NCI-H1048 (cell line): ENCODE measurements around the gene DNAJC15.
A peak's percentile ranks its signal among the peaks of the same experiment; 100 is the strongest.

Experiments
- DNase-seq: peaks from one replicate; lab custom pipeline; 2025; lab: John Stamatoyannopoulos, UW

Gene DNAJC15

DNA sequence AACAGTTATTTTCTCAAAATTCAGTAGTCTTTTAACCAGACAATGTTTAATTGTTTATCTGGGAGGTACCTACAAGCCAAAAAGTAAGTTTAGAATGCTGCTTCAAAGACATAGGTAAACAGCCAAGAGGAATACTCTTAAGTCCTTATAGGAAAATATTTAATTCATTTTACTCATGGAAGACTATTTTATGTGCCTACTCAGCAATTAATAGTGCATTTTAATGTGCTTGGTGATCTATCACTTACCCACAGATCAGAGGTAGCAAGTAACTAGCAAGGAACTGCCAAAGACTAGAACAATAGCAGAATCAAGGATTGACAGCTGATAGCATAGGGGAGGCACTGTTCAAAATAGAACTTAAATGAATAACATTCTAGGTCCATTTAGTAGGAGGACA, 60.4 kb downstream of the DNAJC15 start:
- DNase-seq, result no peak

DNA sequence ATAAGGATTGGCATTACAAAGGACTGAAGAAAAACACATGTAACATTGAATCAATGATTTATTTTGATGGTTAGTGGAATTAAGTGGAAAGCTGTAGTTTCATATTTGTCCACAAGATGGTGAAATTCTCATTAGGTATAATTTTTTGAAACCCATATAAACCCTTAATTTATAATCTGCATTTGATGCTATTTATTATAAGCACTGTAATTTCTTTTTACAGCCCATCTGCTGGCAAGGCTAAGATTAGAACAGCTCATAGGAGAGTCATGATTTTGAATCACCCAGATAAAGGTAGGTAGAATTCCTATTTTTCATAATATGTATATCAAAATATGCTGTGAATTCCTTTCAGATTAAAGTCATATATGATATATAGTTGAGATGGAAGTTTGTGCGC, 62.2 kb downstream of the DNAJC15 start:
- no peak for DNase-seq

DNA sequence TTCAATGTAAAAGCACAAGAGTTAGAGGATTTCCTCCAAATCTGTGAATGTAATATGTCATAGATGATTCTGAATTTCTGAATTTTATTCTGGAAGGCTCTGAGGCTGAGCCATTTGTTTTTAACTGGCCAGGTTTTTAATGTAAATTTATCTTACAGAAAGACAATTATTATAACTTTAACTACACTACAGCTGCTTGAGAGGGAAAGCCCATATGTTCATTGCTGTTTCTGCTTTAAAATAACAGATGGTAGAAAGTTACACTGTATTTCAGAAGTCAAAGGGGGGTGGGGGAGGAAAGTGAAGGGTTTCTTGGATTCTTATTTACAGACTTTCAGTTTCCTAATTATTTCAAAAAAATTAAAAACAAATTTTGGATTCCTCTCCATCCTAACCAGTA, 62.8 kb downstream of the DNAJC15 start:
- no peak for DNase-seq

DNA sequence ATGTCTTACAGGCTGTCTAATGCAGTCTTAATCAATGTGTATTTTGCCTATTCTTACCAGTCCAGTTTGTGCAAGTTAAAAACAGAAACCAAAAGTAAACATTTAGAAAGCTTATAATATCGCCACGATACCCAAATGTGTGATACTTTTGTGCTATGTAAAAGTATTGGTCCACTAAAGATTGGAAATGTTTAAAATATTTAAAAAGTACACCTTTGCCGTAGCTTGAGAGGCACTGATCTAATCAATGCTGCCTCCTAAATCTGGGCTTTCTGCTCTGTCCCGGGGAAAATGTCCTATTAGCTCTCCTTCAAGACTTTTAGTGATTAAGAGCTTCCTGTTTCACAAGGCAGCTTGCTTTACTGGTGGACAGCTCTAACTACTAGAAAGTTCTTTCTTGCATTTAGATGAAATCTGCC, 64.7 kb downstream of the DNAJC15 start:
- DNase-seq, result no peak

DNA sequence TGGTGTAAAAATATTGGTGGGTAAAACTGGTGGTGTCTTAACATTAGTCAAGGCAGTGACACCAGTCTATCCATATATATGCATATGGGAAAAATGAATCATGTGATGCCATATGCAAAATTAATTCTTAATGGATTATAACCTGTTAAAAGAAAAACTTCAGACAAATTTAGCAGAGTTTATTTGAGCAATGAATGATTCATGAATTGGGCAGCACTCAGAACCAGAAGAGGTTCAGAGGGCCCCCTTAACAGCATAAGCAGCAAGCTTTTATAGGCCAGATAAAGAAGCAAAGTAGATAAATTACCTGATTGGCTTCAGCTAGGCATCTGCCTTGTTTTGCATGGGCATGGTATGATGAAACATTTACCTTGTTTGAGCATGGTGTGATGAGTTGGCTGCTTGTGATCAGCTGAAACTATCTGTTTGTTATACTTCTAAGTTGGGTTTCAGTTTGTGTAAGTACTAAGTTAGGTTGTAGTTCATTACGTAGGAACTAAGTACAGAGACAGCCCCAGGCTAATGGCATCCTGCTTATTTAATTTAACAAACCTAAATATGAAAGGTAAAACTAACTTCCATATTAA, 66.6 kb downstream of the DNAJC15 start:
- DNase-seq, result no peak

DNA sequence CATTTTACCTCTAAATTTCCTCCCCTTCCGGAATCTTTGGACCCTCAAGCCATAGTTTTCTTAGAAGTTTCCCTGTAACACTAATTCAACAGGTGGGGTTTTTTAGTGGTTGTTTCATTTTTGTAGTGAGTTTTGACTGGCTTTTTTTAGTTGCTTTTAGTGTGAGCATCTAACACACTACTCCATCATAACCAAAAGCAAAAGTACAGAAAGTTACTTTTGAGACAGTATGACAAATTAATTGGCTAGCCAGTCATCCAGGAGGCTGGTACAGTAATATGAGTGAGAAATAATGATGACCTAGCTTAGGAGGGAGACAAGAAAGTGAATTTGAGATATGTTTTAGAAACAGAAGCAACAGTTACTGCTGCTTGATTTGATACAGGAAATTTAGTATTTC, 71.5 kb downstream of the DNAJC15 start:
- DNase-seq, result no peak

DNA sequence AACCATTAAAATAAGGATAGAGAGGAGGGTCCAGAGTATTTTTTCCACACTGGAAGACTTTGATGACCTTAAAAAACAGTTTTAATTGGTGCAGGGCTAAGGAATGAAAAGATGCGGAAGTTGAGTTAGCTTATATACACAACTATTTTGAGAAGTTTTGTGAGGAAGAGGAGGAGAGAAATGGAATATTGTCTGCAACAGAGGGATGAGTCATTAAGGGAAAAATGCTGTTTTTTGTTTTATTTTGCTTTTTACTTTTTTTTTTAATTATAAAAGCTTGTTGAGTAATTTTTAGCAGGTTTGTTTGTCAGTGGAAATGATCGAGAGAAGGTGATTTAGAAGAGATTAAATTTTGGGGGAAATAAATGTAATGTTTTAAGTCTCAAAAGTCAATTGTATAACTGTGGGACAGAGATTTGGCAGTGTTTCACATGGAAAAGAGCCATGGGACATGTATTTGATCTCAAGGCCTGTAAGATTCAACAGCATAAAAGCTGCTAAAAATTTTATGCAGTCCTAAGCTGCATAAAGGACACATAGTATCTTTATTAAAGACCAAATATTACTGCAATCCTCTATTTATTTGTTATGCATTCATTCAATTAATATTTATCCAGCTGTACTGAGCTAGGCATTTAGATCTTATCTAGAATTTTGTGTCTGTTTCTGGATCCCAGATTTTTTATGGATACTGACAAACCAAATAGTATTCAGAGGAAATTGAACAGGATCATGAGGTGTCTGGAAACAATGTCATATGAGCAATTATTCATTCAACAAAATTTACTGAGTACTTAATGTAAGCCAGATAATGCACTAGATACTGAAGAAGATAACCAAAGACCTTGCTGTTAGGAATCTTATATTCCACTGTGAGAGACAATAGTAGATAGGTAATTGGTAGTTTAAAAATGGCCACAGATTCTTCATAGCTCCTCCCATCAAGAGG, 72.7 kb downstream of the DNAJC15 start:
- no peak for DNase-seq

DNA sequence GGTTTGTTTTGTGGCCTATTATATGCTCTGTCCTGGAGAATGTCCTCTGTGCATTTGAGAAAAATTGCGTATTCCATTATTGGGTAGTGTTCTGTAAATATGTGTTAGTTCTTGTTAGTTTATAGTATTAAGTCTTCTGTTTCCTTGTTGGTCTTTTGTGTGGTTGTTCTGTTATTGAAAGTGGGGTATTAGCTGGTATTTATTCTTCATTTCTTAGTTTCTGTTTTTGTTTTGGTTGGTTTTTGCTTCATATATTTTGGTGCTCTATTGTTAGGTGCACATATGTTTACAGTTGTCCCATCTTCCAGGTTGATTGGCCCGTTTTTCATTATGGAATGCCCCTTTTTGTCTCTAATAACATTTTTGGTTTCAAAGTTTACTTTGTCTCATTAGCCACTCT, 77.3 kb downstream of the DNAJC15 start:
- DNase-seq, result no peak

DNA sequence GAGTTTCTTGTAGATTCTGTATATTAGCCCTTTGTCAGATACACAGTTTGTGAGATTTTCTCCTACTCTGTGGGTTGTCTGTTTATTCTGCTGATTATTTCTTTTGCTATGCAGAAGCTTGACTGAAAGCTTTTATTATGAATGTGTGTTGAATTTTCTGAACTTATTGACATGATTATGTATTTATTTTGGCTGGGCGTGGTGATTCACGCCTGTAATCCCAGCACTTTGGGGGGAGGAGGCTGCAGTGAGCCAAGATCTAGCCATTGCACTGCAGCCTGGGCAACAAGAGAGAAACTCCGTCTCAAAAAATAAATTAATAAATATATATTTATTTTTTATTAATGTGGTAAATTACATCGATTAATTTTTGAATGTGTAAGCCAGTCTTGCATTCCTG, 78.9 kb downstream of the DNAJC15 start:
- no peak for DNase-seq

DNA sequence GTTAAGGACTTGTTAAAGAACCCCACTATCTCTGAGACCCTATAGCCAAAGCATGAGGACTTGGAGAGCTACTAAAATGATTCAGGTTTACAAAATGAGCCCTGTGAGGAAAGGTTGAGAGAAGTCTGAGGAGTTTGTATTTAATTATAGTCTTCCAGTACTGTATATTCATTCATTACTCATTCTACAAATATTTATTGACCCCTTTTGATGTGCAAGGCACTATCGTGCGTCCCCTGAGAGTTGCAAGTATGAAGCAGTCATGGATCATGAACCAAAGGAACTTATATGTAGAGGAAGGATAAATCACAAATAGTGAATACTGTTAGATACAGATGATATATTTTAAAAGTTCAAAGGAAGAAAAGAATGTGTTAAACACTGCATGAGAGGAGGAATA, 84.4 kb downstream of the DNAJC15 start:
- DNase-seq, result no peak

DNA sequence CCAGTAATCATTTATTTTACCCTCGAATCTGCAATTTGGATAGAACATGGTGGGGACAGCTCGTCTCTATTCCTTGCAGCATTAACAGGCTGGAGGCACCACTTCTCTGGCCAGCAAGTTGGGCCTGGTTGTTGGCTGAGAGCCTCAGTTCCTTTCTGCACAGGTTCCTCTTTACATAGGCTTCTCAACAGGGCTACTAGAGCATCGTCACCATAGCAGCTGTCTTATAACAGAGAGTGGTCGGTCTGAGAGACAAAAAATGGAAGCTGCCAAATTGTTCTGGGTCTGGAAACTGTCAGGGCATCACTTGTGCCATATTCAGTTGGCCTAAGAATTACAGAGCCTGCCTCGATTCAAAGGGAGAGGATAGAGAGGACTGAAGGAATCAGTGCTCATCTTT, 86.7 kb downstream of the DNAJC15 start:
- DNase-seq, result no peak

DNA sequence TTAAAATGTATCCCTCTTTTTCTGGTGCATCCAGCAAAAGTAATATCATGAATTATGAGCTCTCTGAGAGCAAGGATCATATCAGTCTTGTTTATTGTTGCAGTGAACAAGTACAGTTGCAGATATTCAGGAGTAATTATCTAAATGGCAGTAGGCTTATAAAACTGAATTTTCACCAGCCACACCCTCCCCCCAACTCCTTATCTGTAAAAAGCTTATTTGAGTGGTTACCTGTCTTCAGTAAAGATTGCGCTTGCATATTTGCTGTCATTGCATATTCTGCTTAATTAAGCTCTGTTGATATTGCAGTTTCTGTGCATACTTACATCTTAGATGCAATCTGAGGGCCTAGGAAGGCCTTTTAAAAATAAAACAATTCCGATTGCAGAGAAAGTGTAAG, 87.3 kb downstream of the DNAJC15 start:
- no peak for DNase-seq

DNA sequence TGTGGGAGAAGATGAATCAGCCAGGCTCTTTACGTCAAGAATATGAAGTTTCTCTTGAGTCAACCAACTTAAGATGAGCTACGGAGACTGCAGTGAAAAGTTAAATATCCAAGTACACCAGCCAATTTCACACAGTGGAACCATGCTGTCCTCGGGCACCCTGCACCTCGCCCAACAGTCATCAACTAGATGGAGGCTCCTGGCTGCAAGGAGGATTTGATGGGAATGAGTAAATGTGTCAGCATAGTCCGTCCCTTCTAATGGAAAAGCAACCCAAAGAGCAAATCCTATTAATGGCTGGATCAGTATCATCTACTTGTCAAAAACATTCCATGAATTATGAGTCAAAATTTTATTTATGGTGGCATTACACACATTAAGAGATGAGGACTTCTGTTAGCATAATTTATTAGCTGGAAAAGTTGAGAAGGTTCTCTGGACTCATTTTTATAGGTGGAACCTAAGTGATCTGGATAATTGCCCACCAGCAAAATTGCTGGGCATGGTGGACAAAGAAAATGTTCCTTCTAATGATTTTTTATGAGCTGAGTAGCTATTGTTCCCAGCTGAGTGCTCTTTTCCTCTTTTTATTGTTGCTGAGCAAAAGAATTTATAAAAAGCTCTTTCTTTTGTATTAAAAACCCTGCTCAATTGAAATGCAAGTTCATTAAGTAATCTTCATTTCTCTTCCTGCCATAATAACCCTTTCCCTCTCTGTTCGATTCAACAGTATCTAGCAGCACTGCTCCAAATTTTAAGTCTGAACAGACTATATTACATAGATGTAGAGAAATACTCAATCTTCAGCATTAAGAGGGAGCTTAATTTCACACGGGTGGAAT, 88.4 kb downstream of the DNAJC15 start:
- no peak for DNase-seq

DNA sequence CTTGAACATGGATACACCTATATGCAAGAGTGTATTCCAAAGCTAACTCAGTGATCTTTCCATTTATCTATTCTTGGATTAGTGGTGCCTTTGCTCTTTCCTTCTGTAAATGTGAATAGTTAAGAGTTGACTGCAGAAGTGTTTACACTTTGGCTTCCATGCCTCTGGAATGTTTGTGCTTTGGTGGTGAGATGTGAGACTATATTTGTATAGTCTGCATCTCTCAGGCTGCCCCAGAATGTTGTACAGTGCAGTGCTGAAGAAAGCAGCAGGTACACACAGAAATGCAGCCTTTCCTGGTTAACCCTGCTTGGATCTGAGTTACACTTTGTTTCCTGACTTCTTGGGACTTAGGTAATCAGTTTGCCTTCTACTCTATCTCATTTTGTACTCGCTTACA, 90.2 kb downstream of the DNAJC15 start:
- no peak for DNase-seq

DNA sequence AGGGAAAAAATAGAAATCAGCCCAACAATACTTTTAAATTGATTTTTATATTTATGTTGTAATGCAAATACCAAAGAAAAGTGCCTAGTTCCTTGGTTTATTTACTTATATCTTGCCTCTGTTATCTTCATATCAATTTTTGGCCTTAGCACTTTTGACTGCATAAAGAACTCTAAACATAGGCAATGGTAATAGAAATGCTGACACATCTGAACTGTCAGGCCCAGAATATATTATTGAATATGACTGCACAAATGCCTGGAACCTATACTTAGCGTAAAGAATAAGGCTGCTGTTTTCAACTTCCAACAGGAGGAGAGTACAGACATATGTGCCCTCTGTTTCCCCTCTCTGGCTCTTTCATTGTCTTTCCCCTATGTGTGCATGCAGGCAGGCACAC, 91.1 kb downstream of the DNAJC15 start:
- no peak for DNase-seq

DNA sequence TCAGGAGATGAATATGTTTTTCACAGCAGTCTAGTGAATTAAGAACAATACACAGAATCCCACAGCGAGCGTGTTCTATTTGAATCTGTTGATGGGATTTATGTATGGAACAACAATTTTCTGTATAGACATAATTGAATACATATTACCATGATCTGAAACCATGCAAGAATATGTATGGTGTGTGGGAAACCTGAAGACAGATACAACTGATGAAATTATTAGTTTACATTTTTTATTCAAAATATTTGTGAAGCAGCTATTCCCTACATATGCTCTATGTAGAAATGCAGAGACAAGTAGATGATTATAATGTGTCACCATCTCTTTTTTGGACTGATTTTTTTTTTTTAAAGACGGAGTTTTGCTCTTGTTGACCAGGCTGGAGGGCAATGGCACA, 91.8 kb downstream of the DNAJC15 start:
- DNase-seq, result no peak

DNA sequence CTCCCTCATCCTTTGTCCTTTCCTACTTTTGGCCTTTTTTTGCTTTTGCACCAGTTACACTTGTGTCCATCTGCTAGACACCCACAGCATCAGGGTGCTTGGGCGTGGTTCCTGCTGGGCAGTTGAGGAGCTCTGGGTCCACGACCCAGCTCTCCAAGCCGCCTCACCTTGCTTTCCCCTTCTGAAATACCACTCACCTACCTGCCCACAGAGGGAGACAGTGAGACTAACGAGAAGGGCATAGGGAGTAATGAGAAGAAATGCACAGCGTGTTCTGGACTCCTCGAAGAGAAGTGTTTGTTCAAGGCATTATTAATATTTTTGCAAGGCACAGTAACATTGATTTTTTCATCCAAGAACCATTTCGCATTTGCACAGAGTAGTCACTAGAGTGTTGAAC, 92.9 kb downstream of the DNAJC15 start:
- DNase-seq, result no peak

DNA sequence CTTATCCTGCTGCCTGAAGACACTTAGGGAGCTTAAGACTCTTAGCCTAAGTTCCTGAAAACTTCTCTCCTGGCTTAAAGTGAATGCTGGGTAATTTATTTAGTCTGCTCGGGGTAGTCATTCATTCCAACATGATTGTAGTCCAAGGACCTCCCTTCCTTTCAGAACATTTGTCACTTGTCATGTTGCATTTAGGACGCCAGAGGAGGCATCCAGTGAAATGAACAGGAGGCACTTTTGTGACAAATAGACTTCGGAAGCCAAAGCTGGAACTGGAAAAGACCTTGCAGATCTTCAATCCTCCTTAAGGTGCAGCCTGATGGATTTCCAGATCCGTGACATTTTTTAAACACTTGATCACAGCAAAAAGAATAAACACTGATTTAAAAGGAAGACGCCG, 95.1 kb downstream of the DNAJC15 start:
- no peak for DNase-seq

DNA sequence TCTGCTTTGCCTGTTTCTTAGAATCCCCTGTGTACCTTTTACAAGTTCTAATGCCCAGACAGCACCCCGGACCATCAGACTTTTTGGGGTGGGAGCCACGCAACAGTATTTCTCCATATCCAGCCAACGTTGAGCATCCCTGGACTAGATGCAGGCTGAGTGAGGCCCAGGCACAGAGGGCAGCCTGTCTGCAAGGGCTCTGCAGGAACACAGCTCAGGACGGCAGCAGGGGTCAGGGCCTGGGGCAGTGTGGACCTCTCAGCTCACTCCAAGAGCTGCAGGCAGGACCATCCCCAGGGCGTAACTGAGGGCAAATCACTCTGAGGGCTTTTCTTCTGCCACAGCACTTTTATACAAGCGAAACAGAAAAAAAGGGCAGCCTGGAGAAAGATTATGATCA, 95.8 kb downstream of the DNAJC15 start:
- no peak for DNase-seq

DNA sequence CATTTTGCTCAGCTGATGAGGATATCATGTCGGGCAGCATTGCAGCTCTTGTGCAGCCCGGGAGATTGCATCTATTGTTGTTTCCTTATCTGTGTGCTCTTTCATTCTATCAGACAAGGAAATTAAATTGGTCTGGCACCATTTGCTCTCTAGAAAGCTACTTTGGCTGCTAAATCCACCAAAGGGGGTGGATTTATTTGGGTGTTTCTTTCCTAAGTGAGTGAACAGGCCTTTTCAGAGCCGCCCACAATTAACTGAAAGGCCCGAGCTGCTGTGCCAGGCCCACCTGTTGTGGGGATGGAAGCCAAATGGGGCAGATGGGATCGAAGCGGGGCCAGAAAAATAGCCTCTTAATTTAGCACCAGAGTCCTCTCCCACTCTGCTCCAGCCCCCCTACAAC, 99.4 kb downstream of the DNAJC15 start:
- no peak for DNase-seq

DNA sequence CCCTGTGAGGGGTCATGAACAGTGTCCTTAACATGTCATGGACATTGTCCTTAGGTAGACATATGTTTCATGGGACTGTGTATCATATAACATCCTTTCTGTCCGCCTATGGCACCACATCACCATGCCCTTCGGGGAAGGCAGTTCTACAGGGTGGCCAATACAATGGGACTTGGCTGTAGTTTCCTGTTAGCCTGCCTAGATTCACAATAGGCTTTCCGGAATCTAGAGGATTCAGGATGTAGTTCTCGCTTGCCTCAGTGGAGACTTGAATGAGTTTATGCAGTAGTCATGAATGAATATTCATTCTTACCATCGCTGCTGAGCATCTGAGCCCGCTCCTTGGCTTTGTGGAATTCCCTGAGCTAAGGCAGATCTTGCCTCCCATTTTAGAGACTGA, 100.5 kb downstream of the DNAJC15 start:
- no peak for DNase-seq

DNA sequence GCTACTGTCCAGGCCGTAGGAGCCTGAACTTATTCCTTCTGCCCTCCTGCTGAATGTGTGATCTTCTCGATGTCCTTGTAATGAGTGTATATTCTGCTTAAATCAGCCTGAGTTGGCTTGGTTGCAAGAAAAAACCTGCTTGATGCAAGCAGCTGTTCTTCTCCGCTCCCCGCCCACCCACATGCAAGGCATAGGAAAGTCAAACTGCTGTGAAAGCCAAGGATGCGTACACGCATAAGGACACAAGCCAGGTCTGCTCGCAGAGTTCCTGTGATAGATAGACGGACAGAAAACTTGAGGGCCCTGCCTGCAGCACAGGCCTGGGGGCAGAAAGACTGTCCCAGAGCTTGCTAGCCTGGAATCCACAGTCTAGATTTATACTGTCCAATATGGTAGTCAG, 101.1 kb downstream of the DNAJC15 start:
- no peak for DNase-seq

DNA sequence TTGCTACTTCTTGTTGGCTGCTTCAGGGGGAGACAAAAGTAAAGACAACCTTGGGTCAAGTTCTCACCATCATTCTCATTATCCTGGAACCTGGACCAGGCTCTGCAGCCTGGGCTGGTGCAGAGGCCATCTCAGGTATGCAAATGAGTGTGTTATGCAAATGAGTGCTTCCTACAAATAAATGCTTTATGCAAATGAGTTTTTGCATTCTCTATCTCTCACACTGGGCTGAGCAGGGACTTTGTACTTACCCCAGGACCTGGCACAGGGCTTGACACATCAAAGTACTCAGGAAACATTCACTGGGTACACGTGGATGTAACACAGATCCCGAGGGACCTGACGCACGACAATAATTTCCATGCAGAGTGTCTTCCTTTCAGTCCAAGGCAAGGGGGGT, 103.0 kb downstream of the DNAJC15 start:
- peak; percentile 8 for DNase-seq
